GM15510 (cell line): Measurements from ENCODE around the gene NDRG2.

Experiments
- POLR2A ChIP-seq: IDR thresholded peaks from 3 replicates; pipeline ENCODE4 v1.6.1; 2011; ENCODE audit warnings: borderline replicate concordance; ENCODE audit not compliant: insufficient read length; ENCODE audit errors: extremely low read depth

NDRG2 gene

DNA sequence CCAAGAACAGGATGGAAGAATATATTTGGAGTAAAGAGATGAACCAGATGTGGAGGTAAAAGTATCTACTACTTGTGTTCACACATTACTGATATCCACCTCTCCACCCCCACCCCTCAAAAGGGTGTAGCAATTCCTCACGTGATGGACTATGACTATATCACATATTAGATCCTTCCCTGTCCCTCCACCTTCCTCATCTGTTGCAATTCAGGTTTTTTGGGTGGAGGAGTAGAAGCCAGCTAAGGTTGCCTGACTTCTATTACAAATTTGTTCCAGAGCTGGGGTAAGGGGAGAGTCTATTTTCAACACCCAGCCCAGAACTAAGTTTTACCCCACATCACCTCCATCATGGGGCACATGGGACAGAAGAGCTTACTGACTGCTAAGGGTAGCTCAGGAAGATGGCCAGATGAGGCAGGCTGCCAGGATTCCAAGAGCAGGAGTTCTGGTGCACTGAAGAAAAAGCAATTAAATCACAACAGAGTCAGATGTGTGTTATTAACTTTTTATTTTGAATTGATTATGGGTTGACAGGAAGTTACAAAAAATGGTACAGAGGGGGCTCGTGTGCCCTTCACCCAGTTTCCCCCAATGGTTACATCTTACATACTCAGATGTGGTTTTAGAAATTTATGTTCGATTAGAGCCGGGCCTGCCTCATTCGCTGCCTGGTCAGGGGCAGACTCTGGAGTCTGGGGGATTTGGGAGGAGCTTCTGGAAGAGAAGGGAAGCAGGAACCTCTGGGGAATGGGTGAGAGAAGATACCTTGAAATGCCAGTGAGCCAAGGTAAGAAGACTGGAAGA is 7.7 kb upstream of the NDRG2 start:
- no peak for TF ChIP-seq POLR2A

DNA sequence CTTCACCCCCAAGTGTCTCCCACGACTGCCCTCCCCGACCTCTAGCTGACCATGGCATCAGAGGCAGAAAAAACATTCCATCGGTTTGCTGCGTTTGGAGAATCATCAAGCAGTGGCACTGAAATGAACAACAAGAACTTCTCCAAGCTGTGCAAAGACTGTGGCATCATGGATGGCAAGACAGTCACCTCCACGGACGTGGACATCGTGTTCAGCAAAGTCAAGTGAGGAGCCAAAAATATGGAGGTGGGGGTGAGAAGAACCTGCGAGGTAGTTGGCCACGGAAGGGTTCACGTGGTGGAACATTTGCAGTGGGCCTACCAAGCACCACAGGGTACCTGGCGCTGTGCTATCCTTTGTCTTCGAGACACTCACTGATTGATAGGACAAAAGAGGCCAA is 5.7 kb upstream of the NDRG2 start:
- TF ChIP-seq POLR2A = no peak

DNA sequence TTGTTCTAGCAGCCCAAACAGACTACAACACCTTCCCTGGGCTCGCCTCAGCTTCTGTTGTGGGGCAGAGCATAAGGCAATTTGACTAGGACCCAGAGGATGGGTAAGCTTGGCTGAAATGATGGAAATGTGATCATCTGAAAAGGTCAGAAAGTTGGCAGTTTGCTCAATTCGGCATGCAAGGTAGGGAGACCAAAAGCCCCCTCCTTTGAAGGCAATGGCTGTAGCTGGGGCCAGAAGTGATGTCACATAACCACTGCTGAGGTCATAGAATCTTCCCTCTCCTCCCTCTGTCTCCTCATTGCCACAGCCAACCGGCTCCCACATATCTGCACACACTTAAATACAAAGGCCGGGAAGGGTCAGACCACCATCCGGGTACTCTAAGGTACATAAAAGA is 5.1 kb upstream of the NDRG2 start, which contains the start of gene TPPP2:
TSS of gene TPPP2 (plus strand) at position 301 of the 400 bp plus-strand sequence. CDS start 365 bp downstream, outside the sequence.
- TF ChIP-seq POLR2A = no peak

DNA sequence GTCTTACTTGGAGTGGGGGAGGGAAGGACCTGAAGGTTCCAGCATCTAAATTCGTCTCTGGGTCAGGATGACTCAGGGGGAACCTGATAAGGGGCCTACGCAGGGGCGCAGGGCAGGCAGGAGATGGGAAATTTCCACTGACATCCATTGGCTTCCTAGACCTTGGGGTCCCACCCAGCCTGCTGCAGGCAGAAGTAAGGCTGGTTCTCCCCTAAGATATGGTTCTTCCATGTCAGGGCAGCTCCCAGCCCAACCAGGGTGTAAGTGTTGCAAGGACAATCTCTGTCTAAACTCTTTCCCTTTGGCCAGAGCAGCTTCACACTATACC is 2.1 kb upstream of the NDRG2 start:
- TF ChIP-seq POLR2A = no peak

DNA sequence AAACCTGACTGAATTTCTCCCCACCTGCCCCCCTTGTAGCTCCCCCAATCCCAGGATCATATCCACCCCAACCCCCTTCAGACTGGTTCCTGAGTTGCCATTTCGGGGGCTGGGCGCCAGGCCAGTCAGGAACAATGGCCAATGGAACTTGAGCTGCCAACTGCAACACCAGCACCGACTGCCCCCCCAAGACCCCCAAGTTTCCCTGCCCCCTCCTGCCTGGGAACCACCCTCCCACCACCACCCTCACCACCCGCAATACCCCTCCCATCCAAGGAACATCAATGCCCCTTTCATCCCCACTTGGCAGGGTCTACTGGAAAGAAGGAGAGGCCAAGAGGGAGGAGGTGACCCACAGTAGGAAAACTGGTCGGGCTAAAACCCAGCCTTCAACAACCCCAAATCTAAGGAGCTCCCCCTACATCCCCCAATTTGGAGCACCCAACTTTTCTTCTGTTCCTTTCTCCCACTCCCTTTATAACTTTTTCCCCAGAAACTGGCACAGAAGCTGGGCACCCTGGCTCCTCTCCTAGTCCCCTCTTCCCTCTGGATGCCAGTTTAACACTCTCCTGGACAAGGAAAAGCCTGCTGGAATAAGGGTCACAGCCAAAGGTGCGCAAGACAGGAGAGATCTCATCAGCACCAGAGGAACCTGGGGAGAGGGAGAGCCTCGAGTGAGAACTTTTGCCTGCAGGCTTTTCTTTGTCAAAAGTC is 1.6 kb upstream of the NDRG2 start:
- no peak for TF ChIP-seq POLR2A

DNA sequence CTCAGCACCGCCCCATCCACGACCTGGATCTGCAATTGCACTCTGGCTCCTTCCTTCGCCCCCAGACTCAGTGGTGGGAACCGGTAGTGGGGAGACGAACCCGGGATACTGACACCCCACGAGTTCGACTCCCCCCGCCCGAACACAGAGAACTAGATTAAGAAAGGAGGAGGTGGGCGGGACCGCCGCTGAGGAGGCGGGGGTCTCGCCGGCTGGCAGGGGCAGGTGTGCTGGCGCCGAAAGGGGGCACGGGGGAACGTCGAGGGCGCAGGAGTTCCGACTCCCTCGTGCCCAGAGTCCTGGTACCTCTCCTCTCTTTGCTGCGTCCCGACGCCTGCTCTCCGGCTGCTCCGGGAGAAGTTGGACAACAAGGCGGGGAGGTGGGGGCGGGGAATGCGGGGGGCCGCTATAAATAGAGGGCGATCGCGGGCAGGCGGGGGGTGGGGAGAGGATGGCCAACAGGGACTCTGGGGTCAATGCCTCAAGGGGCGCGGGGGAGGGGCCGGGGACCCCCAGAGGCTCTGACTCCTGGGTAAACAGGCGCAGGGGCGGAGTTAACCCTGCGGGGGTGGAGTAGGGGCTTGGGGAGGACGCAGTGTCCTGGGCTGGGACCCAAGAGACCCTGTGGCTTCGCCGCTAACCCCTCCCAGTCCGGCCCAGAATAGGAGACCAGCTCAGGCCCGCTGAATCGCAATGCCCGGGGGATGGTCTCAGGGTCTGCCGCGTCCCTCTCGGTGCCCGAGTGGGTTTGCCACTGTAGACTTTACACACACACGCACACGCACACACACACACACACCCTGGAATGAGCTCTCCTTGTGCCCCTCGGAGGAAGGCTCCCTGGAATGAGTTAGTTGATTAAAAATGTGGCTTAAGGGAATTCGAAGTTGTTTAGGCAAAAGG is 761 bp upstream of the NDRG2 start:
- TF ChIP-seq POLR2A = no peak

DNA sequence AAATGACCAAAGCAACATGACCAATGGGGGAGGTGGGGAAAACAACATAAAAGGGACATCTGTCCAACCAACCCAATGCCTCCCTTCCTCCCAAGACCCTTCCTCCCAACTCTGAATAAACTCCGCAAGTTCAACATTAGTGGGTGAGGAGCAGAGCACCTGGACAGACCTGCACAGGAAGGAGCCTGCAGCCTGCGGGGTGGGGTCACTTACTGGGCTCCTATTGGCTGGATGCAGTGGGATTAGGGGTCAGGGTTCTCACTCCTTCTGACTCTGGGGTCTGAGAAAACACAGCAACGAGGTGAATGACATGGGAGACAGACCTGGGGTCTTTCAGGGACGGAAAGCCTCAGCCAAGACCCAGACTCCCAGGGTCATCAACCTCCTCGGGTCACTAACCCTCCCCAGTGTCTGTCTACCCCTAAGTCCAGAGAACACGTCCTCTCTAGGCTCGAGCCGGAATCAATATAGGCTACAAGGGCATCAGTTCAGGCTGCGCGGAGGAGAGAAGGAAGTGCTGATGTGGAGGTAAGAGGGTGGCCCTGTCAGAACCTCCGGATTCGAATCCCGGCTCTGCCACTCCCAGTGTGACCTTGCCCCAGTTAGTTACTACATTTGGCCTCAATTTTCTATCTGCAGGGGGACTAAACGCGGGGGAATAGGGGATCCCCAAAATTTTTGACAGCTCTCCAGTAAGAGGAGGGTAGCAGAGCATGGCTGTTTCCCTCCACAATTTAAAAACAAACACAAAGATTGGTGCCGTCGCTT is 860 bp downstream of the NDRG2 start:
- TF ChIP-seq POLR2A = no peak

DNA sequence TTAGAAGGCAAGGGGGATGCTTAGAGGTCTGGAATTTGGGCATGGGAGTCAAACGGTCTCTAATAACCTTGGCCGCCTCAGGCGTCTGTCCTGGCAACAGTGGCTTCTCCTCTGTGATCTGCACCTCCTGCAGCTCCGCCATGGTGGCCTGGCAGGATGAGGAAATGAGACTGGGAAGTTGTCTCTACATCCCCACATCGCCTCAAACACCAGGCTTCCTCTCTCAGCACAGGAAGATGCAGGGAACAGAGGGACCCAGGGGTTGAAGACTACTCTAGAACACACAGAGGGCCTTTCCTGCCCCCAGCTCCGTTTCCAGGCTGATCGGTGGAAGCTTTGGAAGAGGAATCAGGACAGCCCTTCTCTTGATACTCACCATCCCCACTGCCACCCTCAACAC is 1.7 kb downstream of the NDRG2 start:
- no peak for TF ChIP-seq POLR2A

DNA sequence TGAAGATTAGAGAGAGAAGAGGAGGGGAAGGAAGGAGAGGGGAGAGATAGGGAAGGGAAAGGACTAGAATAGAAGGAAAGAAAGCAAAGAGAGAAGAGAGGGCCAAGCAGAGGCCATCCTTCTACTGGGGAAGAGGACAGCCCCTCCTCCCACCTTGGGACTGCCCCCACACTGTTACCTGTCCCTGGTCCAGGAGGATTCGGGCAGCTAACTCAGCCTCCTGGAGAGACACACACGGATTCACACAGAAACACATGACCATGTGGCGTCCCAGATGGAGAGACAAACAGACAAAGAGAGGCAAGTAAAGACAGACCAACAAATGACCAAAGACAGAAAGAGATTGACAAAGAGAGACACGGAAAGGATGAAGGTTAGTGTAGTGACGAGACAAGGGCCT is 2.2 kb downstream of the NDRG2 start:
- no peak for TF ChIP-seq POLR2A

DNA sequence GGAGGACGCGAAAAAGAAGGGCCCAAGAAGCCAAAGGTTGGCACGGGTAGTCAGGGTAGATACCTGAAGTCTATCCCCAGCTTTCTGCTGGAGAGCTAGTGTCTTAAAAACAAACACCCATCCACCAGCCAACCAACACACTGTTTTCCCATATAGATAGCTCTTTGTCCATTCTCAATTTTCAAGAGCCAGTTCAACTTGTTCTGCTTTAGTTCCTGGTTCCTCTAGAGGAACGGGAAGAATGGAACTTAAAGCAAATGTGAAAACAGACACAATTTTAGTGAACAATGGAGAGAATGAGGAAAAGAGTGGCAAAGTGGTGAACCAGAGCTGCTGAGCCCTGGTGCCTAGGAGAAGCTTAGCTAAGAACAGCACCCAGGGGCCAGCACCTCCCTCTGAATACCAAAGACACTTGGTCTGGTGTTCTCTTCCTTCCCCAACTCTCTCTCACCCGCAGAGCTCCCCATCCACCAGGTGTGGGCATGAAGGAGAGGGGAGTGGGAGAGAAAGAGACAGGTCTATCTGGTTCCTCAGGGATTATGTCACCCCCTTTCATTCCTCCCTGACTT is 3.8 kb downstream of the NDRG2 start:
- no peak for TF ChIP-seq POLR2A

DNA sequence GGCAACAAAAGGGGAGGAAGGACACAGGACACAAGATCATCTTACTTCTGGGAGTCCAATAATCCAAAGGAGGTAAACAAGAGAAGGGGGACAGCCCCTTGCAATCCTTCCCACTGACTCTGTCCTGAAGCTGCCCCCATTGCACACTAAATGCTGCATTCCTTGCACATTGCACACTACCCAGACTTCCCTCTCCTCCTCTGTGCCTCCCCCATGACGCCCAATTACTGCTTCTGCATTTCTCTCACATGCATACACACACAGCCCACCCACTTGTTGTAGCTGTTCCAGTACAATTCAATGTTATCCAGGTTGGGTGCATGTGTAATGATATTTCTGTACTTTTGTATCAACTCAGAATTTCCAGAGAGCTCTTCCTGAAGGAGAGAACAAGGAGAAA is 5.5 kb downstream of the NDRG2 start:
- TF ChIP-seq POLR2A = no peak

DNA sequence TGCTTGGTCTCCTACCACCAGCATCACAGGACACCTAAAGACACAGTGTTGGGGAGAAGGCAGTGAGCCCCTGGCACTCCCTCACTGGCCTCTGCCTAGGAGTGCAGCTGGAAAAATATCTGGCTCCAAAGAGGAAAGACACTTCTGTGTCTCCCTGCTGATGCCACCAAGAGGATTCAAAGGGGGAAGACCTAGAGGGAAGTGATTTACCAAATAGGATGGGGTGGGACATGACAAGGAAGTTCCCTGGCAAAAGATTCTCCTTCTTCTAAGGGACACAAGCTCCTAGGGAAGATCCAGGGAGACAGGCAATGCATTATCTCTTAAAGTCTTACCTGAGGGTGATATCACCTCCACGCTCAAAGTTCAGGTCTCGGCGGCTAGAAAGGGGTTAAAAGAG is 6.1 kb downstream of the NDRG2 start:
- no peak for TF ChIP-seq POLR2A

DNA sequence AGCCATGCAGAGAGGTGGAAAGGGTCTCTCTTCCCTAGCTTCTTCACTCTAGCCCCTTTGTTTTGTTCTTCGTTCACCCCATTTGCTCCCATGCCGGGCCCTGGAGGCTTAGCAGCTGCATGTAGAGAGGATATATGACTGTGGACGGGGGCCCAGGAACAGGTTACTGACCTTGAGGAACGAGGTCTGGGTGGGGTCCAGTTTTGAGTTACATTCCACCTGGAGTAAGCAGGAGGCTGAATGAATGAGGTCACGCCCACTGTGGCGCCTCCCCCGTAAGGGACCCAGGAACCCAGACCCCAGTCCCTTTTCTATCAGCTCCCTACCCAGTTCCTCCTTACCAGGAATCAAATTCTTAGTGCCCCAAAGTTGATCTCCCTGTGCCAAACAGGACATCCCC is 6.6 kb downstream of the NDRG2 start:
- no peak for TF ChIP-seq POLR2A

DNA sequence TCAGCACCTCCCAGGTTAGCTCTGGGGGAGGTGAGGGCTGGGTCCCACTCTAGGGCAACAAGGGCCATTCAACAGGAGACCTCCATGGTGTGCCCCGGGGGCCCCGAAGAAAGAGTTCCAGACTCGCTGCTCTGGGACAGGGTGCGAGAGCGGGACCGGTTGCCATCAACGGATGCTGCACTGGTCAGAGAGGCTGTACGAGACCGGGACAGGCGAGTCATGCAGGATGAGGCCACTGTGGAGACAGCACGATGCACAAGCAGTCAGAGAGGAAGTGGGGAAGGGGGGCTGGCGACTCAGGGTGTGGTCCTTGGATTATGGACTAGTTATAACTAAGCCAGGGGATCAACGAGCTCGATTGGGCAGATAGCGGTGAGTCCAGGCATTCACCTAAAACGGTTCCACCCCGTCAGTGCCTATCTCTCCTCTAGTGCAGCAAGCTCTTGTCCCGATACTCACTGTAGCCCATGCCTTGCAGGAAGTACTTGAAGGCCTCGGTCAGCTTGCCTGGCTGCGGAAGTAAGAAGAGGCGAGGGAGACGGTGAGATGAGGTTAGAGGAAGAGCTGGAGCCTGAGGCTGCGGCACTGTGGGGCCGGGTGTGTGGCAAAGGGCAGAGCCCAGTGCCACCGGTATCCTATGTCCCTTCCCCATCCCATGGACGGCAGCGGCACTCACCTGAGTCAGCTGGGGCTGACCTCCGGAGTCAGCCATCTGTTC is 7.2 kb downstream of the NDRG2 start:
- no peak for TF ChIP-seq POLR2A

DNA sequence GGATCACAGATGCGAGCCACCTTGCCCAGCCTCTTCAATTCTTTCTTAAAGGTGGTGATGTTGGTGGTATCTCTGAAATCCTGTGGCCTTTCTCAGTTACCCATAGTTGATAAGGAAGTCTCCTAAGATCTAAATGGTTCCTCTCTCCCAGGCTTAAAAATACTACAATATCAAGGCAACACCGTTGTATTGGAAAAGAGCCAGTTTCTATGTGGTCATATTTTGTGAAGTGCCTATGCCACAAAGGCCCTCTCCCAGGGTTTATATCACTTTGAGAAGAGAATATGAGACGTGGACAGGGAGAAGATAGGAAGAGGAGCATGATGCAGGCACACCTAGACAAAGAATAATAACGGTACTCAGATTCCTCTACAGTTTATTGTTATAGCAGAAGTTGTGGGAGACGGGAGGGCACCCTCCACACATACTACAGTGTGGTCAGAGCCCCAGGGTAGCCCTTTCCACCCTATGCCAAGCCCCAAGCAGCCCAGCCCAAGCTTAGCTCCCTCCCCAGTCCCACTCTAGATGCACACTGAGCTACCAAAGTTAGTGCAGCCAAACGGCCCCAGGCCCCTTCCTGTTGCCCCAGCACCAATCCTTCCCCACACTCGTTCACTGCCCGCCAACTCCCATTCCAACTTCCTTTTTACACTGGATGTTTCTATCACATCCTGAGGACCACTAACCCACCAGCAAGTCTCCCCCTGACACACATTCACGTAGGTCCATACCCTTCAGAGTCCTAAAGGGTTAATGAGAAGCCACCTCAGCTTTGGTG is 8.3 kb downstream of the NDRG2 start:
- no peak for TF ChIP-seq POLR2A
